GM21529 (cell line): Measurements from ENCODE around the gene COLEC12.

ENCODE experiments used
- ATAC-seq: cut with Tn5 transposase; IDR thresholded peaks from one replicate; pipeline ENCODE4 v1.9.1; 2021; ENCODE audit not compliant: unreplicated experiment

Gene COLEC12

DNA sequence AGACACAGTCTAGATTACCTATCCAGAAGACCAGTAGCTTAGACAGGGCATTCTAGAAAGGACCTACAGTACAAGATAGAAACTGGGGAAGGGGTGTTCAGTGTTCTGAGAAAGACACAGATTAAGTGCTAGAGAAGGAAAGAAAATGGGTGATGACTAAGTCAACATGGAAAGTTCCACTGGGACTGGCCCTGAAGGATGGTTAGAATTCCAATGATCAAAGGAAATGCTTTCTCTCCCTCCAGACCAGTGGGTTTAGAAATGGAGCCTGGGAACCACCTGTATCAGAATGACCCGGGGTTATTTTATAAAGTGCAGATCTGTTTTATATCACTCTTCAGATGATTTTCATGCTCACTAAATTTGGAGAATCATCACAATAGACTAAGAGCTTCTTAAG is 5.8 kb upstream of the COLEC12 start:
- no peak for ATAC-seq

DNA sequence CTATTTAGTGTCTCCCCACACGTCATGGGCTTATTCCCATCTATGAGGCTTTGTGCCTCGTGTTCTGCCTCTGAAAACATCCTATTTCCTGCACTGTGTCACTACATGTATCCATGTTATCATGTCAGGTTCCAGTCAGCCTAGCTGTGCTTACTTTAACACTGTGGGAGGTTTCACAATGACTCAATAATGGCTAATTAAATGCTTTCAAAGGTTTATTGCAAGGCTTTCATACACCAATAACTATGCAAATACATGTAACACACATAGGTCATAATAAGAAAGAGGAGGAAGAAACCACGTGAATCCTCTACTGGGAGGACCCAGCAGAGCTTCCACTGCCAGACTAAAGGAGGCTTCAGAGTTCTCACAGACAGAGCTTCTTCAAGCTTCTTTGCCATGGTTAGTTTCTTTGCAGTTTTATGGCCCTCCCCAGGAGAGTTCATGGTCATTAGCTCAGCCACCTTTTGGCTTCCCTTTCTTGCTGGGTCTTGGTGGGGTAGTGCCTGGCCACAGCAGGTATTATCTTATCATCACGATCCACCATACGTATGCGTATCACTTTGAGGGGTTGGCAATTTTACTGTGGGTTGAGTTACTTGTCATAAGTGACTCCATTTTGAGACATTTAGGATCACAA is 5.1 kb upstream of the COLEC12 start:
- ATAC-seq: peak; percentile 97

DNA sequence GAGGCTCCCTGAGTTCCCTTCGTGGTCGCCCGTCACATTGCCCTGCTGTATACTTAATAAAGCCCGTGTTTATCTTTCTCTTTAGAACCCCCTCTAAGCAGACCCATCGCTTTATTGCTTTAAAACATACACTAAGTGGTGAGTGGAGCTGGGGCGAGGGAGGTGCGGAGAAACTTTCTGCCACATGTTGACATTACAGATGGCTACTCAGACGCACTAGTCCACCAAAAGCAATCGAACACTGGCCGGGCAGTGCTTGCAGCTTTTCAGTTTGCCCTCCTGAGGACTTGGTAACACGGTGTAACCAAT is 859 bp upstream of the COLEC12 start:
- no peak for ATAC-seq

DNA sequence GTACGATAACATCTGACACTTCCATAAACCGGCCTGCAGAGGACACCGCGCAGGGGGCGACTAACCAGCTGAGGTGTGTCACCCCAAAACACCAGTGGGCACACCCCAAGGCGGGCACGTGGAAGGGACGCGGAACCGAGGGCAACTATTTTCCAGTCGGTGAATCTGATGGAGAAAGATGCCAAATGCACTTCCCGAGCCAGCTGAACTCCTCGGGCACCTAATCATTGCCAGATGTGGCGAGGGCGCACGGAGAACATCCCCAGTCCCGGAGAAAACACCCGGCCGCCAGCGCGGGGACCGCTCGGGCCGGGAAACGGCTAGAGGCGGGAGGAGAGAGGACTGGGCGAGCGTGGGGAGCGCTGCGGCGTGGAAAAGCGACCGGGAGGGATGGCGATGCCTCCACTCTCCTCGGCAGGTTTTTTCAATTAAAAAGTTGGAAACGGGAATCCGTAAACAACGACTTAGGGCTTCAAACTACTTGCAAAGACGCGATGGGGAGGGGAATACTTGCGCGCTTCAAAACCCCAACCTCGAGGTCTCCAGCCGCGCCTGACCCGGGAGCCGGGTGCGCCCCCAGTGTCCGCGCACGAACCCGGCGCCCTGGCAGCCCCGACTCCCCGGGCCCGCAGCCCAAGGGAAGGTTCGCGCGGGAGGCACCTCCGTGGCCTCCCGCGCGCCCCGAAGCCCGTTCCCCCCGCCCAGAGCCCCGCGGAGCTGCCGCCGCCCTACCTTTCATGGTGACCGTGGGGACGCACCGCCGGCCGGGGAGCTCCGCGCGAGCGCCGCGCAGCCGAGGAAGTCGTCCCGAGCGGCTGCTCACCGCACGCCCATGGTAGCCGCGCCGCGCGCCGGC is 497 bp downstream of the COLEC12 start:
- ATAC-seq: no peak

DNA sequence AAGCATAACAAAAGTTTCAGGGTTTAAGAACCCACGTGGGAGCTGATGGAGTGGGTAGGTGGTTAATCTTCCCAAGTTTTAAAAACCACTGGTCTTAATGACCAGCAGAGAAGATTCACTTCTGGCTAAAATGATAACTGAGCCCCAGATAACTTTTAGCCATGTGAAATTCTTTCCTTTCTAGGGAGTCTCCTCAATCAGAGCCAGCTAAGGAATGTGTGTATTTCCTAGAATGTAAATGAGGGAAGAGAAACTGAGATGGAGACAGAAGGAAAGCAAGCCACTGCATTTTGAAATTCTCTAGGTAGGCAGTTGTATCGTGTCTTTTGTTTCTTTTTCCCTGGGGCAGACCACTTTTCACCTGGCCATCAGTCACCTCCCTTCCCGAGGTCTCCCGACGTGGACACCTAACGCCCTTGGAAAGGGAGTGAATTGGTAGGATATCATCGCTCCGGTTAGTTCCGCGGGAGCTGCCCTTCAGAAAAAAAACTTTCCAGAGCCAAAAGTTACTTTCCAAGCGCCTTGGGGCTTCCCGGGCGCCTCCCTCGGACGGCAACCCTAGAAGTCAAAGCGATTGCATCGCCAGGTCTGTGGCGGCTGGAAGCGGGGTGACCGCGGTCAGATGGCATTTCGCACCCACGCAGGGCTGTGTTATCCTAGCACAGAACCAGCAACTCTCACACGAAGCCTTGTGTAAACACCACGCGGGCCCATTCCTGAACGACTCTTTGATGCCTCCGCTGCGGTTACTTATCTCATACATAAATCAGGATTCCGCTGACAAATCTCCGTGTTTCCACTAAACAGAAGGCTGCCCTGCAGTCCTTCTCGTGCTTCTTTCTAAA is 1.3 kb downstream of the COLEC12 start:
- no peak for ATAC-seq

DNA sequence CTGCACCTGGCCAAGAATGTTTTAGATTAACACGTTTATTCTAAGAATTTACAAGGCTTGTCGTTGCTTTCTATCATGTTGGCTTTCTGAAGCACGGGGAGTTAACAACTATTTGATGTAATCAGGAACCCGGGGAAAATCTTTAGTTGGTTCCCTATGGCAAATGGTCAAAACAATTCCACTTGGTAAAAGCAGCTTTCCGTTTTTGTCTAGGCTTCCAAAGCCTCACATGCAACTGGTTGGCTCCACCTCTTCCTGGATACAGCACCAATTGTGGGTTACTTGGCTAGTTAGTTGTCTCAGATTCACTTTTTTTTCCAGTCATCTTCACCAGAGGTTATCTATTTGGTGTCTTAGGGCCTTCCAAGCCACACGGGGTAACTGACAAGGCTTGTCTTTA is 2.8 kb downstream of the COLEC12 start:
- no peak for ATAC-seq

DNA sequence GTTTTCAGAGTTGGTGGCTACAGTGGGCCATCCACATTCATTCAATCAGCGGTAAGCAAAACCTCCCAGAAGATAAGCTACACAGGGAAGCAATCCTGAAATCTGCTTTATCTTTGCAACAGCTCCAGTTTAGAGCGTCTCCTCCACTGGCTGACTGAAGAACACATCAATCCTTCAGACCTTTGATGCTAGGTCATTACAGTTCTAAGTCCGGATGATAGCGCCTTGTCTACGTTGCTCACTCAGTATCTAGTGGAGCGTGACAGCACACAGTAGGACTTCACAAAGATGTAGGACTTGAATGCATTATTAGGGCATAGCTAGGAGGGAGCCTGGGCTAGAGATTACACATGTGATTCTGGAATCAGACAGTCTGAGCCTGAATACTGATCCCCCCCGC is 5.0 kb downstream of the COLEC12 start:
- no peak for ATAC-seq

DNA sequence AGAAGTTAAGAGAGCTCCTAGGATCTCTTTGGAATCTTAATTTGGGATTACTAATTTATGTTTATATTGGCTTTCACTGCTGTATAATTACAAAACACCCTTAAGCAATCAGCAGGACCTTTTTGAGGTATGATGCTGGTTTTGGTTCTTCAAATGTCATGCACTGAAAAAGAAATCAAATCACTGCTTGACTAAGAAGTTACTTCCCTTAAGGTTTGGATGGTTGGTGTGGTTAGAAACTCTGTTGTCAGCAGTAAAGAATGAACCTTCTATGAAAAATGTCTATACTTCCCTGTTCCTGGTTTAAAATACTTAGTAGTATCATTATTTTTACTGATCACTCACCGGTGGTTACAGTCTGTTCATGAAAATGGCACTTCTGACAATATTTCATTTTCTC is 5.5 kb downstream of the COLEC12 start:
- ATAC-seq: peak; percentile 71

DNA sequence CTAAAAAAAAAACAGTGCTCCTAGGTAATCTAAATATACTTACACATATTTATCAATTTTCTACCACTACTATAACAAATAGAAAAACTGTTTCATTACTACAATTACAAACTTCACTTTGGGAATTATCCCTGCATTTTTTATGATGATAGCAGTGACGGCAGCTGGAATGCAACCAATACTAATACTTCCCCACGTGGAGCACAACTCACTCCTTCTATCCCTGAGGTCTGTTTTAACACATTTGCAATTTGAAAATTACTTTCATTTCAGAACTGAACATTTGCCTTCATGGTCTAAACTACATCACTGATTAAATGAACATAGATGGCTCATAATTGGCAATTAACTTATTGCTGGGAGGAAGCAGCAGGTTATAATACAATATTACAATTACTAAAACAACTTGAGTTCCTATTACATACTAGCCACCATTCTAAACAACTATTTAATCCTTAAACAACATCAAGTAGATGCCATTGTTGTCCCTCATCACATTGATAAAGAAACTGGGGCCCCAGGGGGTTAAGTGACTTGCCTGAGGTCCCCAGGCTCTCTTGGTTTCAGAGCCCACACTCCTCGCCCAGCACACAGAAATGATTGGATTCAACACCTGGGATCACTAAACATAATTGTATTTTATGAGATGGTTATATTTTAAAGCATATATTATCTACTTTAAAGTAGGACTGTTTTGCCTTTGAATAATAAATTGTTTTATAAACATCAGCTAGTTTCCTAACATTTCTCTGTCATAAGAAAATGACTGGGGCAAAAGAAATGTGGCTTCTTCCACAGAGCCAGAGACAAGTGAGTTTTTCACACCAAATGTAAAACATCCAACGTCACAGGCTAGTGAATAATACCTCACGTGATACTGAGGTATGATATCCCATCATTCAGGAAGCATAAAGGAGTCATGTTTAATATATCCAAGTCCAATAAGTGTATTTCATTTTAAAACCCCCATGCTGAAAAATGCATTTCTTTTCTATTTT is 6.2 kb downstream of the COLEC12 start:
- no peak for ATAC-seq

DNA sequence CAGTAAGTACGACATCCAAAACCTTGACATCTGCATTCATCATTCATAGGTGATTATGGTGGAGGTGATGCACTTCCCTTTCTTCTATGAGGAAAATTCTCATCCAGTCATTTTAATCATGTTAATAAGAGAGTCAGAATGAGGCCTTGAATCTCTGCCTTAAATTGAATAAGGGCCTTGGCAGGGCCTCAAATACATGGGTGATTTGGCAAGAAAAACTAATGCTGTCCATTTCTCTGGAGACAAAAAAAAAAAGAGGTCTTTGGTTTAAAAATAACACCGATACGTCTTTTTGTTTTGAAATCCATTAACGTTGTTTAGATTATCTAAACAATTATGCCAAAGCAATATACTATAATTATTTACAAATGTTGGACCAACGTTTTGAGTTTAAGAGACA is 8.1 kb downstream of the COLEC12 start:
- no peak for ATAC-seq

DNA sequence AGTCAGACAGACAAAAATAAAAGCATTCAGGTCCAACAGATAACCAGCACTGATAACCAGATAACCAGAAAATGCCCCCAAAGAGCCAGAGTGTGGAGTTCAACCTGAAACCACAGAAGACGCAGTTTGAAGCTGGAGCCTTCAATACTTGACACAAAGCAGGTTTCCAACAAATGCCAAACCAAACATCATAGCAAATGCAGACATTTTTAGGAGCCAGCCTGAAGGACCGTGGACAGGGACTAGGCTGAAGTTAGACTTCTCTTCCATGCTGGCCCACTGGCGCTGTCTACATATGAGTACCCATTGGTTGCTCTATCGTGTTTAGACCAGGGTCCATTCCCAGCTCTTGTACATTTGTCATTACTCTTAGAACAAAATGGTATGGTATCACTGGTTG is 9.9 kb downstream of the COLEC12 start:
- no peak for ATAC-seq

DNA sequence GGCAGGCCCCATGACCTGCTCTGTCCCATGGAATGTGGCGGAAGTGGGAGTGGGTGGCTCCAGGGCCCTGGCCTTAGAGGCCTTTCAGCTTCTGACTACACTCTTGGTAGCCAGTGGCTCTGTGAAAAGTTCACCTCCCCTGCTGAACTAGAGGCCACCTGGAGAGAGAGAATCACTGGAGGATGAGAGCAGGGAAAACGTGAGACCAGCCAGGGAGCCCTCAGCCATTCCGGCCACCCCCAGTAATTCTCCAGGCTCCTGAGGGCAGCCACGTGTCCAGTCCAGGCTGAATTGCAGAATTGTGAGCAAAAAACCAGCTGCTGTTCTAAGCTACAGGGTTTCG is 10.5 kb downstream of the COLEC12 start:
- no peak for ATAC-seq

DNA sequence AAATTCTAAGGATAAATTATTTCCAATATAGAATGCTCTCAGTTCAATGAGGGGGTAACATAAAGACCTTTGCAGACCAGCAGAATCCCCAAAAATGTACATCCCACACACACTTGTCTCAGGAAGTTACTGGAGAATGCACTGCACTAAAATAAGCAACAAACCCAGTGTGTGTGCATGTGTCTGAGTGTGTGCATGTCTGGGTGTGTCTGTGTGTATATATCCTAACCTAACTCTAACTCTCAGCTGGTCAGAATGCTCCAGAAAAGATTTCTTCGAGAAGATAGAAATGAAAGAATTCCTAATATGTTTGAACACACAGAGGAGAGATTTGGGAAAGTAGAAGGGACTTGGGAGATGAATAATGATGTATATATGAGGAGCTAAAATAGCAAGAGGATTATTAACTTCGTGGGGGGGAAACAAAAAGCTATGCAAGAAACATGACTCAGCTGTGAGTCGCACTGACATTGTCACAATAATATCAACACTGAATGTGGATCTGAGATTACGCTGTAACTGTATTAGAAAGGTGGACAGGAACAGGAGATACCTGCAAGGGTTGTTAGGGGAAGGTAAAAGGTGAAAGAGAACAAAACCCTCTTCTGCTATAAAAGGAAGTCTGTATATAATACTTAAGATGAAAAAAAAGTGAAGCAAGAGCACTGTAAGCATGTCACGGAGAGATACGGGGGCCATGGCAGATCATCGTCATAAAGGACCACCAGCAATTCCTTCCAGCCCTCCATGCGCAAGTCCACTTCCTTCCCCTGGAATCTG is 11.1 kb downstream of the COLEC12 start:
- no peak for ATAC-seq

DNA sequence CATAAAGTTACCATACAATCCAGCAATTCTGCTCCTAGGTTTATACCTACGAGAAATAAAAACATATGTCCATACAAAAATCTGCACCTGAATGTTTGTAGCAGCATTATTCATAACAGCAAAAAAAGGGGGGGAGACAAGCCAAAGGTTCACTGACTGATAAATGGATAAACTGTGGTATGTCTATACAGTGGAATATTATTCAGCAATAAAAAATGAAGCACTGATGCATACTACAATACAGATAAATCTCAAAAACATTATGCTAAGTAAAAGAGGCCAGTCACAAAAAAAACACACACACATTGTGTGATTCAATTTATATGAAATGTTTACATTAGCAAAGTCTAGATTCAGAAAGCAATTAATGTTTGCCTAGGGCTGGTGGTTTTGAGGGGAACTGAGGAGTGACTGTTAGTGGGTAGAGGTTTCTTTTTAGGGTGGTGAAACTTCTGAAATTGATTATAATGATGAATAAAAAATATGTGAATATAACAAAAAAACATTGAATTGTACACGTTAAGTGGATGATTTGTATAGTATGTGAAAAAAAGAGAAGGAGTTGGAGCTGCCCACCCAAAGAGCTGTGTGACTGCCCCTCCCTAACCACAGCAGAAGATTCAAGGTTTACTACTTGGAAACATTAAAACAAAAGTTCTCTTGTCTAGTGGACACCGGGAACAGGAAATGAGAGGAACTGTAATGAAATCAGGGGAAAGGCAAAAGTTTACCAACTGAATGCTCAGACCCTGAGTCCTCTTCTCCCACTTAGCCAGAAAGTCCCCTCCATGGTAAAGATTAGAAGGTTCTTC is 13.4 kb downstream of the COLEC12 start:
- no peak for ATAC-seq

DNA sequence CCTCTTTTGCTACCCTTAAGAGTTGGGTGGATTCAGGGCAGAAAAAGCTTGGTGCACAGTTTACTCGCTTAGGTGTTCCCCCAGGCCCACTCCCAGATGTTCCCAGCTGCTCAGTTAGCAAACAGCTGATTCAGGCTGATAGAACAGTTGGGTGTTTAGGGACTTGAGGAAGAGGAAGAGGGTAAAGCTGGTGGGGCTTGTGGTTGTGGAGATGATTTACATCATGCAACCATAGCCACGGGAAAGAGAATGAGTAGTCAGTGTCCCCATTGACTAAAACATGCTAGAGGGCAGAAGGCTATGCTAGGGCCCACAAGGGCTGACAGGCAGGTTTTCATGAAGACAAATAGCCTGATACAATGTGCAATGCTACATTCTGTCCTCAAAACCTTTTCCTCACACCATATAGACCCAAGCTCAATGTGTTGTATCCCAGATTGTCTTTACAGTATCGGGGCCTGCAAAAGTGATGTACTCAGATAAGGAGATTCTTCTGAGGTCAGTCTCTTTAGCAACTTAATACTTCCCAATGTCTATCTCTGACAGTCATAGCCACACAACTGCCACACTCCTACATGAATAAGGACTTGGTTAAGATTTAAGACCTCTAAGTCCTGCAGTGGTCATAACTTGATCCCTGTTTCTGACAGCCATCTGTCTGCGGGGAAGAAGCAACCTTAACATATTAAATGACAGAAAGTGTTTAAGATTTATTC is 15.6 kb downstream of the COLEC12 start:
- ATAC-seq: peak; percentile 77

DNA sequence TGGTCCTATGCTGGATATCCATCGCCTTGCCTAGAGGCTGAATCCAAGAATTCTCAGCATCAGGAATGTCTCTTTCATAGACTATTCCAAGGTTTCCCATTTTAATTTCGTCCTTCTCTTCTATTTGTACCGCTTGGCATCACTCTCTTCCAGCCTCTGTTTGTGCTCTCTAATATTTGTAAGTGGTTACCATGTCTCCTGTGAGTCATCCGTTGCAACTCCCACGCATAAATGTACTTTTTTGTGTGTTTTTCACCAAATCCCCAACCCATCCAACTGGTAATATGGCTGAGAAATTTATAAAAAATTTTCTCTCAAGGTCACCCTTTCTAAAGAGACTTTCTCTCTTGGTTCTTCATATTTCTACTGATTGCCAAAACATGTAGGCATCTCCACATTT is 21.8 kb downstream of the COLEC12 start:
- no peak for ATAC-seq

DNA sequence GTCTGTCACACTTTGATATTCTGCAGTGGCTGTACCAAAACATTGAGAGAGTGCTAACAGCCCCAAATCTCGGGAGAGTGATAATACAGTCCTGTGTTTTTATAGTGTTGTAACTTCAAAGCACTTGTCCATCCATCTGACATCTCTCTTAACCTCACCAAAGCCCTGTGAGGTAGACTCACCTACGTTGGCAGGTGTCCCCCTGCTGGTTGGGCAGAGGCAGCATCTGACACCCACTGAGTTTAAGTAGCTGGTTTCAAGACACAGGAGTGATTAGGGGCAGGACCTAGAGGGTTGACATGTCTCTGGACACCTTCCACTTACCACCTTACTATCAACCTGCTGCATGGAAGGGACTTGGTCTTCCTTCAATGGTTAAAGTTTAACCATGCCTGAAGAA is 22.9 kb downstream of the COLEC12 start:
- no peak for ATAC-seq

DNA sequence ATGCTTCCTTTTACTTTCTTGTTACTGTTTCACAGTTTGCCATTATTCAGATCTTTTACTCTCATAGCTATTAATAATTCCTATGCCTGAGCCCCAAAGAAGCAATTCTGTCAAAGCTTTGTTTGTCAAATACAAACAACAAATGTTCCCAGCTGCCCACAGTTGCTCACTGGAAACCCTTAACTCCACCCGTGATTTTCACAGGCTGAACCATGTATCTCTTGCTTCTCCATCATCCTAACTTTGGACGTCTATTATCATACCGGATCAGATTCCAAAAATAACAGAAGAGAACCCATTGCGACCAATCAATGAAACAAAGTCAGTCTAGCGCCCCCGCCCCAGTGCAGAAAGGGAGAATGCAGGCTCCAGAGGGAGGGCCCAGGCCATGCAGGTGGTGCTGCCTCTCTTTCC is 24.2 kb downstream of the COLEC12 start:
- no peak for ATAC-seq
